GM18870 (cell line): ENCODE data around the gene ADK.
"Not testable (repeated sequence)": the region's sequence is repeated elsewhere in the genome, so short reads cannot be mapped to it uniquely, and the experiment has no call there.

Experiments
- ATAC-seq: cut with Tn5 transposase; IDR thresholded peaks from one replicate; pipeline ENCODE4 v1.9.1; 2021; ENCODE audit warnings: moderate library complexity; ENCODE audit not compliant: unreplicated experiment

ADK gene

DNA sequence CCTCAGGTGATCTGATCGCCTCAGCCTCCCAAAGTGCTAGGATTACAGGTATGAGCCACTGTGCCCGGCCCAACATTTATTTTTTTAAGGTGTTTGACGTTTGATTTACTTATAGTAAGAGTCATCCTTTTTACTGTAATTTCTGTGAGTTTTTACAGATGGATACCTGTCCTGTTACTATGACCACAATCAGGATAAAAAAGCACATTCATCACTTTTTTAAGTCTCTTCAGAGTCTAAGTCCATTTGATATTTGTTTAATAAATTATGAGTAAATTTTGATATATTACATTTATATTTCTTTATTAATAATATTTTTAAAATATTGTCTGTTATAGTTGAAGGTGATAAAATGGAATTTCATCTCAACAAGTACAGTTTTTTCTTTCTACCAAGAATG lies 374.9 kb downstream of the ADK start:
- no peak for ATAC-seq

DNA sequence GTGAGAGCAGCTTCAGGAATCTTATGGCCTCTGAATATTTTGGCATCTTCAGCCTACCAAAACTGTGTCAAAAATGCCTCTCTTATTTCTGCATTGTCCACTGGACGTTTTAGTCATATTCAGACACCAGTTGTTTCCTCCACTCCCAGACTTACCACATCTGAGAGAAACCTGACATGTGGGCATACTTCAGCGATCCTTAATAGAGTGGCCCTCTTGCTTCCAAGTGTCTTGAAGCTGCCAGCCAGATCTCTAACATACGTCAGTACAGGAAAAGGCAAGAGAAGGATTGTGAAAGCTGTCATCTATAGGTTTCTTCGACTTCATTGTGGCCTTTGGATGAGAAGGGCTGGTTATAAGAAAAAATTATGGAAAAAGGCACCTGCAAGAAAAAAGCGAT lies 376.6 kb downstream of the ADK start:
- ATAC-seq, result not testable (repeated sequence)

- no peak for ATAC-seq
These were observed 378.2 kb downstream of the ADK start for GRCh38 chr10:74529205-74529604.

DNA sequence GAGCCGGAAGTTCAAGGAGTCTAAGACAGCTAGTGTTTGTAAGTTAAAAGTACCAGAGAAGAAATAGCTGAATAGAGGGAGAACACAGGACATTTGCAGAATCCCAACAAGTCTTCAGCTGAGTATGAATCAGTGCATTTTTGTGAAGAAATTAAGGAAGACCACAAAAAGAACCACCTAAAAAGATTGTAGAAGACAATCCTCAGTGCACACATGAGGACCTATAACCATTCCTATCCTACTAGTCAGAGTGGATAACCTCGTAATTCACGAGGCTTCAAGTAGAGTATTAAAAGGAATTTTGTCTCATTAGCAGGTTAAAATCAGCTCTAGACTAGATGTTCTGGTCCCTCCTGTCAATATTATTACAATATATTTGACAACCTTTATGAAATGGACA lies 380.0 kb downstream of the ADK start:
- ATAC-seq, result no peak

DNA sequence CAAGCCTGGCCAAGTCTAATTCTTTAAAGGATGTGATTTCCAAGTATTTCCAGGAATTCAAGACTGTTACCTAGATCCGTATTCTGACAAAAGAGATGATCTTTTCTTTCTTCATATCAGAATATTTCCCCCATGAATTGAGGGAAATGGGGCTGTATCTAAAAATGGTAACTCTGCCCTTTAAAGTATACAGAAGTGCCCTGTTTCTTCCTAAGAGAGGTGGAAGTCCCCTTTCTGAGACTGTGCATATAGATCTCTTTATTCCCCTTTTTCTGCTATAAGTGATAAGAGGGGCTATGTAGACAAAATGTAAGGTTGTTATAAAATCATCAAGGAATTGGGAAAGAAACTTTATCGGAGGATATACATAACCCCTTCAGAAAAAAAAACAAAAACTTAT lies 388.3 kb downstream of the ADK start:
- ATAC-seq, result no peak

DNA sequence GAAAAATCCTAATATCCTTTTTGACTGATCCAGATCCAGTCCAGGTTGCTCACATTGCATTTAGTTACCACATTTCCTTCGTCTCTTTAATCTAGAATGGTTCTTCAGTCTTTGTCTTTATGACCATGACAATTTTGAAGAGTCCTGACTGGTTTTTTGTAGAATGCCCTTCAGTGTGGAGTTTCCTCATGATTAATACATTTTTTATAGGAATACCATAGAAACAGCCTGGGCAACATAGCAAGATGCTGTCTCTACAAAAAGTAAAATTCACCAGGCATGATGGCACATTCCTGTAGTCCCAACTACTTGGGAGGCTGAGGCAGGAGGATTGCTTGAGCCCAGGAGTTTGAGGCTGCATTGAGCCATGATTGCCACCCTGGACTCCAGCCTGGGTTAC lies 390.4 kb downstream of the ADK start:
- no peak for ATAC-seq

DNA sequence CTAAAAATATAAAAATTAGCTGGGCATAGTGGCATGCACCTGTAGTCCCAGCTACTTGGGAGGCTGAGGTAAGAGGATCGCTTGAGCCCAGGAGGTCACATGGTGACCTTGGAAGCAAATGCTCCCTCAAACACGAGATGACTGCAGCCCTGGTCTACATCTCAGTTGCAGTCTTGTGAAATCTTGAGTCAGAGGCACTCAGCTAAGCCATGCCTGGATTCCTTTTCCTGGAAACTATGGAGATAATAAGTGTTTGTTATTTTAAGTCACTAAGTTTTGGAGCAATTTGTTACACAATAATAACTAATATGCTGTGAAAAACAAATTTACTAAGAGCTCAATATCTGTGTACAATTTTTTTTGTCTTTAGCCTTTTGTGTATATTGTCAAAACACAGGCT lies 391.1 kb downstream of the ADK start:
- ATAC-seq, result no peak

- ATAC-seq, result no peak
These were observed 392.3 kb downstream of the ADK start for GRCh38 chr10:74543276-74543675.

DNA sequence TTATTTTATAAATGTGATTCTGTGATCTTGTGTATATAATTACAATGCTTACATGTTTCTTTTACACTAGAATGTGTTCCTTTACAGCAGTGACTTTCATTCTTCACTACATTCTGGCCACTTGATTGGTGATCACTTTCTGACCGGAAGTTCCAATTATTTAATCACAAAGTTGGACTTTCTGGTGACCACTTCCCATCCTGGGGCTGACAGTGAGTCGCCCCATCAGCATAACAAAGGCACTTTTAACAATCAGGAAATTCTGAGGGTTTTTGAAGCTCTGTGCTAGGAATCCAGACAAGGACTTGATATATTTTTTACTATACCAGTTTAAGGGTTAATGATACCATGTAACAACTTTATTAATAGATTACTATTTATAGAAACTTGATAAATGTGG lies 393.1 kb downstream of the ADK start:
- no peak for ATAC-seq

DNA sequence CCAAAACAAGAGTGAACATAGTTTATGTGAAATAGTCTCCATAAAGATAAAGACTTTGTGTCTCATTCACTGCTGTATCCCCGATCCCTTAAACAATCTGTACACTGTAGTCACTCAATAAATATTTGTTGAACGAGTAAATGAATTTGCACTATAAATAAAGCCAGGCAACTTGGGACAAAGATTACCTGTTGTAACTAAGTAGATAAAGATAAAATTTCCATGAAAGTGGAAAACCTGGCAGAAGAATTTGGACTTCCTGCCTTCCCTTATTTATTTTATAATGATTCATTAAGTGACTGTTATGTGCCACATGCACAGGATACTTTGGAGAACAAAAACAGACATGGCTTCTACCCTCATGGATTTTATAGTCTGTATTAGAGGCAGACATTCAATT lies 397.7 kb downstream of the ADK start:
- ATAC-seq, result no peak

DNA sequence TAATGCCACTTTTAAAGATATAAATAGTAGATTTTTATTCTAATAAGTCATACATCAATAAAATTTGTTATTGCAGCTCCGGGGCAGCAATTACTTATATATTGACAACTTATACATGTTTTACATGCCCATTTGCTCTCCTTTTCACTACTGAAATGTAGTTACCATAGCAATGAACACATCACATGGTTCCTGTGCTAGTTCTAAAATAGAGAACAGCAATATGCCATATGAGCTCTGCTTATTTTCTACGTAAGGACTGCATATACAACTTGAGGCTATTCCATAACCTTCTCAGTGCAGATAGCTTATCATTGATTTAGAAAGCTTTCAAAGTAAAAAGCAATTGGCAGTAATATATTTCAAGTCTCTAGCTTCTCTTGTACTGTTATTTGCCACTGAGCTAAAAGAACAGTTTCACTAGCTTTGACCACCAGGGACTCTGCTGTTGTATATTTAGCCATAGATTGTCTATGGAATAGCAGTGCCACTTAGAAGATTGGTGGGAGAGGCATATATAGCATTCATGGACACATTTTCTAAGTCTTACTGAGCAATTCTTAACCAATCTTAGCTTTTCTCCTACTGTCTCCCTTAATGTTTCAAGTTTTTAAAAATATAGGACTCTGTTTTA lies 405.2 kb downstream of the ADK start:
- ATAC-seq, result no peak

GRCh38 chr10:74557098-74557497 lies 406.1 kb downstream of the ADK start:
- ATAC-seq, result no peak

- no peak for ATAC-seq
These were observed 407.4 kb downstream of the ADK start for GRCh38 chr10:74558403-74558802.

GRCh38 chr10:74558897-74559296 lies 407.9 kb downstream of the ADK start:
- ATAC-seq, result no peak

GRCh38 chr10:74568896-74569295 lies 417.9 kb downstream of the ADK start:
- not testable (repeated sequence) for ATAC-seq

DNA sequence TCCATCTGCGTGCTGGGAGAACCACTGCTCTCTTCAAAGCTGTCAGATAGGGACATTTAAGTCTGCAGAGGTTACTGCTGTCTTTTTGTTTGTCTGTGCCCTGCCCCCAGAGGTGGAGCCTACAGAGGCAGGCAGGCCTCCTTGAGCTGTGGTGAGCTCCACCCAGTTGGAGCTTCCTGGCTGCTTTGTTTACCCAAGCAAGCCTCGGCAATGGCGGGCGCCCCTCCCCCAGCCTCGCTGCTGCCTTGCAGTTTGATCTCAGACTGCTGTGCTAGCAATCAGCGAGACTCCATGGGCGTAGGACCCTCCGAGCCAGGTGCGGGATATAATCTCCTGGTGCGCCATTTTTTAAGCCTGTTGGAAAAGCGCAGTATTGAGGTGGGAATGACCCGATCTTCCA lies 422.5 kb downstream of the ADK start:
- ATAC-seq, result not testable (repeated sequence)

GRCh38 chr10:74575191-74575720 lies 424.2 kb downstream of the ADK start:
- ATAC-seq, result no peak

GRCh38 chr10:74575912-74576311 lies 424.9 kb downstream of the ADK start:
- ATAC-seq, result no peak

DNA sequence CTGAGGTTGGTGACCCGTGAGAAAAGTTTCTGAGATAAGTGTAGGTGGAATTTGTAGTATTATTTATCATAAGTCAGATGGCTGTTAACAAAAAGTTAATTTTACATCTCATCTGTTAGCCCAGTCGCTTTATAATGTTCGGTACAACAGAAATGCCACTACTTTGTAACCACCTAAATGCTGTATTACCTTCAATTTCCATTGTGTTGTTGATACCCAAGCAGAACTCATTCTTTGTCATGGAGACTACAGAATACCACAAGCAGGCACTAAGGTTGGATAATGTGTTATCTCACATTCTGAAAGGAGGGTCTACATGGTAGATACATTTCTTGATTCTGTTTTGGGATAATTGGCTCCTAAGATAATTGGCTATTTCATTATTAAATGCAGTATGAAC lies 425.6 kb downstream of the ADK start:
- ATAC-seq, result no peak

- ATAC-seq, result not testable (repeated sequence)
These were observed 429.4 kb downstream of the ADK start for GRCh38 chr10:74580438-74580837.

- ATAC-seq, result no peak
These were observed 431.5 kb downstream of the ADK start for GRCh38 chr10:74582566-74582965.

DNA sequence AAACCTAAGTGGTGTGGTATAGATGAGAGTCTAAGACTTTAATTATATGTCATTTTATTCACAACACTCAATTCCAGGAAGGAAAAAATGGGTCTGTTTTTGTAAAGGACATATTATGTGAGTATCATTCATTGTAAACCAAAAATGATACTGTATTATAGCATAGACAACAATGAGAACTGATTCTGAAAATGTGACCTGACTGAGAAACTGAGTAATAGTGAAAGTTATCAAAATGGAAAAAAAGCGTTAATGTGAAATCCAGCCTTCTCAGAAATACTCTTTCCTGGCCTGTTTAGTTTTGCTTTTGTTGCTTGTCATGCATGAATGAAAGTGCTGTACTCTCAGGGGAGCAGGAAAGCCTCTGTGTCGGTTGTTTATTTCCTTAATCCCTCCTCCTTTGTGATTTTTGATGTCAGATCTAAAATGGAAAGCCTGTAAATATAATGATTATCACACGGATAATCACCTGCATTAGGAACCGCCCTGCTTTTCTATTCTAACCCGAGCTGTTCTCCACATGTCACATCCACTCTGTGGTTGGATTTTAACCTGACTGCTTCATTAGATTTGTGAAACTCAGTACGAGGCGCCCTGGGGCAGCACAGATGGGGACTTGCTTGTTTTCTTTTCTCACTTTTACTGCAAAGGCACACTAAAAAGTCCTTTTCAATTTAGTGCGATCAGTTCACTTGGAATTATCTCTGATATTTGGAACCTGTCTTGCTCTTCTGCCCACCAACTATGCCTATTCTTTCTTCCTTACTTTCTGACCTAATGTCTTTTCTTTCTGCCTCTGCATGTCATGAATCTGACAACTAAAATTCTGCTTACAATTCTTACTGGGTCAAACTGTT lies 434.4 kb downstream of the ADK start:
- peak; percentile 75 for ATAC-seq
